Stimulated activated CD4-positive, alpha-beta T cell treated with anti-CD3 and anti-CD28 coated beads, Interleukin-2, amount 100 ng/mL, for 4 hours (primary cell): ENCODE results near the gene LINC01488.

Experiments
- DNase-seq: peaks from one replicate; pipeline ENCODE4 v3.0.0-alpha.2; 2020; ENCODE audit warnings: low read depth

Gene LINC01488

GRCh38 chr11:69510471-69511357, 29.3 kb downstream of the LINC01488 start:
- DNase-seq = no peak

- no peak for DNase-seq
These were observed 30.0 kb downstream of the LINC01488 start for GRCh38 chr11:69511358-69512055.

- no peak for DNase-seq
These were observed 30.7 kb downstream of the LINC01488 start for GRCh38 chr11:69512136-69512535.

GRCh38 chr11:69512790-69513189, 31.3 kb downstream of the LINC01488 start:
- DNase-seq = no peak

- DNase-seq = no peak
These were observed 31.7 kb downstream of the LINC01488 start for GRCh38 chr11:69513196-69513595.

- DNase-seq = no peak
These were observed 32.3 kb downstream of the LINC01488 start for GRCh38 chr11:69513663-69514224.

- no peak for DNase-seq
These were observed 33.3 kb downstream of the LINC01488 start for GRCh38 chr11:69514771-69515170.

GRCh38 chr11:69515271-69516245, 34.1 kb downstream of the LINC01488 start:
- DNase-seq = no peak

GRCh38 chr11:69516526-69516925, 35.1 kb downstream of the LINC01488 start:
- DNase-seq = no peak

GRCh38 chr11:69518081-69518950, 36.9 kb downstream of the LINC01488 start:
- DNase-seq = no peak

GRCh38 chr11:69520186-69520916, 38.9 kb downstream of the LINC01488 start:
- no peak for DNase-seq

- DNase-seq = no peak
These were observed 40.0 kb downstream of the LINC01488 start for GRCh38 chr11:69521457-69521856.

- DNase-seq = no peak
These were observed 42.0 kb downstream of the LINC01488 start for GRCh38 chr11:69523453-69523852.

GRCh38 chr11:69524291-69524882, 42.9 kb downstream of the LINC01488 start:
- DNase-seq = no peak

- no peak for DNase-seq
These were observed 43.5 kb downstream of the LINC01488 start for GRCh38 chr11:69524991-69525411.

- no peak for DNase-seq
These were observed 44.3 kb downstream of the LINC01488 start for GRCh38 chr11:69525516-69526452.

- DNase-seq = no peak
These were observed 45.0 kb downstream of the LINC01488 start for GRCh38 chr11:69526453-69526810.

- DNase-seq = no peak
These were observed 47.5 kb downstream of the LINC01488 start for GRCh38 chr11:69529001-69529400.
